Pancreas (tissue), 10 donors: ENCODE measurements around the gene NAXE. TPM values are rescaled to one million over a fixed set of nuclear protein-coding genes. Genes with fewer than 3 reads are reported as not detected.
A peak's percentile ranks its signal among the peaks of the same experiment; 100 is the strongest.

Source experiments
- ATAC-seq, 4 donors: fragments of 200-7000 bp; cut with Tn5 transposase; one replicate each; pipeline versions ENCODE4 v1.8.0 to v1.9.1; 2020; ENCODE audit warnings: mild to moderate bottlenecking in 4 of 4, moderate library complexity in 4 of 4
- DNase-seq, 6 donors: peaks; one replicate each; pipeline ENCODE4 v3.0.0-alpha.2; 2020
- FAIRE-seq: peaks from 2 replicates; lab custom pipeline; 2012; peaks lifted over from hg19 to GRCh38; lab: Jason Lieb, UNC
- H3K27ac ChIP-seq, 4 donors: fragments of 200-600 bp; sonication (generic); 1 replicate in 3 of 4; 2 replicates in 1 of 4; pipeline versions ENCODE4 v1.5.0 to v1.8.0; 2020
- H3K27me3 ChIP-seq, 4 donors: fragments of 200-600 bp; one replicate each; pipeline ENCODE4 v1.8.0; 2021
- H3K36me3 ChIP-seq, 3 donors: fragments of 200-600 bp; sonication (generic) in 1 of 3; one replicate each; pipeline versions ENCODE4 v1.5.0 to v1.8.0; 2020 to 2021
- H3K4me1 ChIP-seq, 3 donors: fragments of 200-600 bp; one replicate each; pipeline ENCODE4 v1.8.0; 2021
- H3K4me3 ChIP-seq, 4 donors: fragments of 200-600 bp; sonication (generic) in 2 of 4; one replicate each; pipeline versions ENCODE4 v1.5.0 to v1.8.0; 2020 to 2021
- H3K9me3 ChIP-seq, 4 donors: fragments of 200-600 bp; one replicate each; pipeline ENCODE4 v1.8.0; 2021
- CTCF ChIP-seq, 4 donors: fragments of 200-600 bp; sonication (generic) in 3 of 4; IDR thresholded peaks; one replicate each; pipeline versions ENCODE4 v1.5.0 to v1.8.0; 2021; ENCODE audit warnings: antibody characterized with exemption in 4 of 4
- WGBS, 2 donors: extraction: QIAGEN DNeasy Blood & Tissue Kit; methylation state at CpG; one replicate each; pipeline ENCODE4 v1.1.7; 2013; 5-methylcytosine and 5-hydroxymethylcytosine counted together
- intact Hi-C, 3 donors: fragments of 100-400 bp; cut with DNase I; formaldehyde crosslinking; loops; one replicate each; pipeline versions ENCODE4 v1.11.1 to v1.14.2; 2022
- polyA plus RNA-seq, 2 donors: library from polyadenylated mRNA; stranded (reverse); fragments of 200-250 nt; gene quantifications; one replicate each; pipeline ENCODE4 v1.2.3, GENCODE V29; 2013
- total RNA-seq, 6 donors: library from RNA; stranded (reverse); fragmentation: NEBNext Ultra II Directional in 4 of 6; extraction: Animal tissue kit (Norgen Biotek cat#: 25700) in 4 of 6; gene quantifications; one replicate each; pipeline versions ENCODE4 v1.2.1 to v1.2.4, GENCODE V29; 2021 to 2023
- donor health status: healthy with polysubstance abuse.
- donor health status: DM: no; HTN: no; CAD: no; lungs with moderate emphysema.
- donor health status: DM: no; HTN: no; CAD: no.
- donor health status: control.
- donor health status: control.
- donor health status: Bipolar disorder and iron deficiency.
- donor health status: DM: yes; HTN: yes; CAD: no.
- donor health status: DM: no; HTN: no; CAD: no.
- donor health status: DM: no; HTN: no; CAD: no.
- donor health status: DM: yes; HTN: yes; CAD: no.

NAXE gene
- total RNA-seq (10 to 100 TPM; 23.9 to 38.5 (median 36.1) TPM), polyA plus RNA-seq (10 to 100 TPM; 35.0 to 60.4 TPM)

- H3K4me1 ChIP-seq = peaks cover 0 to 8% (median 4%) of the 10 kb centered on the region in 3 donors
- FAIRE-seq = no peak
- peak; percentile 64 to 89 (median 75) for DNase-seq
- H3K9me3 ChIP-seq = no peaks in the 10 kb centered on the region
- H3K4me3 ChIP-seq = peak within 1 kb of the TSS; percentile 69 to 92 (median 74)
- no peaks in the 10 kb centered on the region for H3K27me3 ChIP-seq
- peaks cover 0 to 13% (median 0%) of the 10 kb centered on the region in 3 donors for H3K36me3 ChIP-seq
- intact Hi-C loops = no loop called here
- peak; percentile 97 to 98 (median 98) for ATAC-seq
- TF ChIP-seq CTCF (IDR thresholded peaks at IDR 0.05) = no peak
- 0 to 1% methylated on average over 48 to 60 of the region's 60 CpGs for WGBS, 2 donors
- H3K27ac ChIP-seq = peak within 1 kb of the TSS; percentile 47 to 76 (median 60)
These were observed at the start of gene NAXE for GRCh38 chr1:156591432-156592157. Gene NAXE (plus strand): TSS chr1:156591776. CDS start chr1:156591805, 29 bp downstream.

DNA sequence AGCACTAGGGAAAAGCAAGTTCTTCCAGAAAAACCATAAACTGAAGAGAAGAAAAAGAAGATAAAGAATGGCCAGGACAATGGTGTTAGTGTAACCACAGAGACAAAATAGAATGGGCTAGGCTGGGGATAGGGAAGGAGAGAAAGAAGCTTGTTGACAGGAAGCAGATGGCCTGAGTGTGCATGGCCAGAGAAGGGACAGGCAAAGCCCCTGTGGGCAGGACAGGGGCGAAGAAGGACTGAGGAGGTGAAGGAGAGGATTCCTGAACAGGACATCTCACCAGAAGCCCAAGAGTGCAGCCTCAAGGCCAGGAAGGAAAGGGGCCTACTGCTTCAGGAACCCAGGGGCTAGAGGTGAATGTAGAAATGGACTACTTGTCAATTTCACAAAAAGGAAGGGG, 48.5 kb upstream of the NAXE start:
- peak in 1 of 6 donors; percentile 9 for DNase-seq
- no peaks in the 10 kb centered on the region for H3K4me1 ChIP-seq
- ATAC-seq = no peak
- 83 to 85% methylated on average over 1 of the region's 1 CpG for WGBS, 2 donors
- H3K36me3 ChIP-seq = no peaks in the 10 kb centered on the region
- no peaks in the 10 kb centered on the region for H3K27me3 ChIP-seq
- TF ChIP-seq CTCF (IDR thresholded peaks at IDR 0.05) = no peak
- no peaks in the 10 kb centered on the region for H3K9me3 ChIP-seq
- intact Hi-C loops = no loop called here
- no peak for FAIRE-seq
- no peak overlapping the region for H3K27ac ChIP-seq
- no peak overlapping the region for H3K4me3 ChIP-seq

GRCh38 chr1:156544592-156545102, 46.9 kb upstream of the NAXE start:
- ATAC-seq (no peak), FAIRE-seq (no peak), DNase-seq (peak in 1 of 6 donors; percentile 14)
- intact Hi-C loops = no loop called here
- TF ChIP-seq CTCF (IDR thresholded peaks at IDR 0.05) = no peak
- H3K9me3 ChIP-seq = no peaks in the 10 kb centered on the region
- H3K27ac ChIP-seq = no peak overlapping the region
- H3K27me3 ChIP-seq = no peaks in the 10 kb centered on the region
- no peaks in the 10 kb centered on the region for H3K36me3 ChIP-seq
- 96 to 99% methylated on average over 3 of the region's 3 CpGs for WGBS, 2 donors
- no peak overlapping the region for H3K4me3 ChIP-seq
- no peaks in the 10 kb centered on the region for H3K4me1 ChIP-seq

- ATAC-seq (no peak), DNase-seq (no peak), FAIRE-seq (no peak)
- Histone ChIP-seq H3K27ac (no peak overlapping the region), H3K4me3 (no peak overlapping the region), H3K27me3 (no peaks in the 10 kb centered on the region), H3K4me1 (no peaks in the 10 kb centered on the region), H3K9me3 (no peaks in the 10 kb centered on the region), H3K36me3 (no peaks in the 10 kb centered on the region)
- 95 to 97% methylated on average over 3 of the region's 3 CpGs for WGBS, 2 donors
- intact Hi-C loops = no loop called here
- TF ChIP-seq CTCF (IDR thresholded peaks at IDR 0.05) = no peak
These were observed 45.3 kb upstream of the NAXE start for GRCh38 chr1:156546267-156546666.

- no peak for TF ChIP-seq CTCF (IDR thresholded peaks at IDR 0.05)
- Histone ChIP-seq H3K36me3 (no peaks in the 10 kb centered on the region), H3K4me3 (no peak overlapping the region), H3K27ac (no peak overlapping the region), H3K4me1 (no peaks in the 10 kb centered on the region), H3K27me3 (no peaks in the 10 kb centered on the region), H3K9me3 (no peaks in the 10 kb centered on the region)
- FAIRE-seq = no peak
- intact Hi-C loops = no loop called here
- ATAC-seq = no peak
- 94 to 97% methylated on average over 4 of the region's 4 CpGs for WGBS, 2 donors
- DNase-seq = no peak
These were observed 44.1 kb upstream of the NAXE start for GRCh38 chr1:156547434-156547833.
